GM10248 (cell line): ENCODE measurements around the gene NOTO.
A peak's percentile ranks its signal among the peaks of the same experiment; 100 is the strongest.

ENCODE experiments used
- CTCF ChIA-PET: fragments of 300-600 bp; sonication (Branson Sonifier 250); formaldehyde crosslinking; extraction: SDS; loops from one replicate; lab custom pipeline; 2021; ENCODE audit warnings: antibody characterized with exemption; lab: Yijun Ruan, JAX
- POLR2A ChIA-PET: fragments of 350-650 bp; sonication (Branson Sonifier 250); formaldehyde crosslinking; extraction: SDS; loops from one replicate; lab custom pipeline; 2020; ENCODE audit warnings: antibody characterized with exemption; lab: Yijun Ruan, JAX
- DNase-seq: peaks from one replicate; pipeline ENCODE4 v3.0.0; 2012; ENCODE audit errors: extremely low spot score
- TF ChIP-seq, protein P1 (sequence below): IDR thresholded peaks from 2 replicates; pipeline ENCODE4 v1.5.1; 2012; ENCODE audit warnings: mild to moderate bottlenecking, low read depth; ENCODE audit errors: extremely low read depth, missing control alignments, control extremely low read depth

Gene NOTO

GRCh38 chr2:73232403-73233153 is 30.2 kb downstream of the NOTO start:
- ChIA-PET CTCF (interaction anchor here (1.1 to 9.5 kb wide), 10 partner anchors 11 to 58 kb away, joined by 3 to 70 read pairs (median 6); partner anchors contain the start of gene SMYD5), POLR2A (interaction anchor here (0.5 to 3.5 kb wide), 6 partner anchors 8 to 896 kb away, joined by 3 to 18 read pairs (median 4); no protein-coding TSS in a partner anchor)
- TF ChIP-seq, protein P1, sequence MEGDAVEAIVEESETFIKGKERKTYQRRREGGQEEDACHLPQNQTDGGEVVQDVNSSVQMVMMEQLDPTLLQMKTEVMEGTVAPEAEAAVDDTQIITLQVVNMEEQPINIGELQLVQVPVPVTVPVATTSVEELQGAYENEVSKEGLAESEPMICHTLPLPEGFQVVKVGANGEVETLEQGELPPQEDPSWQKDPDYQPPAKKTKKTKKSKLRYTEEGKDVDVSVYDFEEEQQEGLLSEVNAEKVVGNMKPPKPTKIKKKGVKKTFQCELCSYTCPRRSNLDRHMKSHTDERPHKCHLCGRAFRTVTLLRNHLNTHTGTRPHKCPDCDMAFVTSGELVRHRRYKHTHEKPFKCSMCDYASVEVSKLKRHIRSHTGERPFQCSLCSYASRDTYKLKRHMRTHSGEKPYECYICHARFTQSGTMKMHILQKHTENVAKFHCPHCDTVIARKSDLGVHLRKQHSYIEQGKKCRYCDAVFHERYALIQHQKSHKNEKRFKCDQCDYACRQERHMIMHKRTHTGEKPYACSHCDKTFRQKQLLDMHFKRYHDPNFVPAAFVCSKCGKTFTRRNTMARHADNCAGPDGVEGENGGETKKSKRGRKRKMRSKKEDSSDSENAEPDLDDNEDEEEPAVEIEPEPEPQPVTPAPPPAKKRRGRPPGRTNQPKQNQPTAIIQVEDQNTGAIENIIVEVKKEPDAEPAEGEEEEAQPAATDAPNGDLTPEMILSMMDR: no peak
- no peak for DNase-seq

DNA sequence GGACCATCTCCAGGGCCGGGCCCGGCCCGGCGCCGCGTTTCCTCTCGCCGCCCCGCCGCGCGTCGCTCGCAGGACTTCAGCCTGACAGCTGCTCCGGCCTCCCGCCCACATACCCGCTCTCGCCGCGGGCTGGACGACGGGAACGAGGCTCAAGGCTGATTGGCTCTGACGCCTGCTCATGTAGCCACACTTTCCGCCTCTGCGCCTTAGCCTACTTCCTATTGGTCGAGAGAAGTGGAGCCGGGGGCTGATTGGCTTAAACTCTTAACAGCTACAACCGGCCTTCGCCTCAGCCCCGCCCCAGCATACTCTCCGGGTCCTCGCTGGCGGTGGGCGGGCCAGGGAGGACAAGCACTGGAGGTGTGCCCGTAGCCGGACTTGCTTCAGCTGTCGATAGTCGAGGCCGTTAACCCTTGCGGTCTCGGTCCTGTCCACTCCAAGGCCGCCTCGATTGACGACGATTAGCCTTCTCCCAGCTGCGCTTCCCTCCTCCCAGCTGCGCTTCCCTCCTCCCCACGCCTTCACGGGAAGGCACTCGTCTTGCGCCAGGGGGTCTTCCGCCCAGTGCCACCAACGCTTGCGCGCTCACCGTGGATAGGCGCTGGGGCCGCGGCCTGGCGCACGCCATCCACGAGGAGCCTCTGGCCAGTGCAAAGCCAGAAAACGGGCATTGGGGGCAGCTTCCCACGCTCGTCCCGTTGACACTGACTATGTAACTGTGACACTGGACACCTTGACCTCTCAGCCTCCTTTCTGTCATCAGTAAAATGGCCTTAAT is 31.0 kb downstream of the NOTO start, which contains the start of gene PRADC1:
PRADC1 (minus strand) TSS at position 86 of the 778 bp plus-strand sequence; CDS start at position 7, 79 bp downstream.
- POLR2A ChIA-PET: interaction anchor here (0.5 to 3.5 kb wide), 11 partner anchors 9 to 895 kb away, joined by 3 to 18 read pairs (median 4); partner anchors contain the start of genes ALMS1 and SFXN5
- TF ChIP-seq, protein P1: no peak
- CTCF ChIA-PET: interaction anchor here (1.1 to 9.5 kb wide), 11 partner anchors 11 to 57 kb away, joined by 3 to 70 read pairs (median 5); partner anchors contain the start of gene SMYD5
- peak; percentile 98 for DNase-seq

GRCh38 chr2:73233932-73234832 is 31.8 kb downstream of the NOTO start, which contains the start of gene CCT7:
TSS of gene CCT7 (plus strand) at chr2:73234308. CDS start at chr2:73234379, 71 bp downstream.
- ChIA-PET CTCF (interaction anchor here (1.0 to 9.5 kb wide), 8 partner anchors 10 to 57 kb away, joined by 3 to 70 read pairs (median 6); partner anchors contain the start of gene SMYD5), POLR2A (interaction anchor here (0.6 to 3.5 kb wide), 8 partner anchors 10 to 503 kb away, joined by 3 to 18 read pairs (median 4); partner anchors contain the start of genes ALMS1, SFXN5 and TPRKB)
- TF ChIP-seq, protein P1: no peak
- DNase-seq: peak; percentile 91

- CTCF ChIA-PET: interaction anchor here (0.7 to 9.5 kb wide), 7 partner anchors 9 to 55 kb away, joined by 3 to 70 read pairs (median 3); partner anchors contain the start of gene SMYD5
- POLR2A ChIA-PET: interaction anchor here (1.4 to 3.5 kb wide), 2 partner anchors 11 to 502 kb away, joined by 4 to 18 read pairs; partner anchors contain the start of gene TPRKB
- DNase-seq: no peak
- TF ChIP-seq, protein P1: no peak
Observed at GRCh38 chr2:73235315-73236028, 33.1 kb downstream of the NOTO start.

DNA sequence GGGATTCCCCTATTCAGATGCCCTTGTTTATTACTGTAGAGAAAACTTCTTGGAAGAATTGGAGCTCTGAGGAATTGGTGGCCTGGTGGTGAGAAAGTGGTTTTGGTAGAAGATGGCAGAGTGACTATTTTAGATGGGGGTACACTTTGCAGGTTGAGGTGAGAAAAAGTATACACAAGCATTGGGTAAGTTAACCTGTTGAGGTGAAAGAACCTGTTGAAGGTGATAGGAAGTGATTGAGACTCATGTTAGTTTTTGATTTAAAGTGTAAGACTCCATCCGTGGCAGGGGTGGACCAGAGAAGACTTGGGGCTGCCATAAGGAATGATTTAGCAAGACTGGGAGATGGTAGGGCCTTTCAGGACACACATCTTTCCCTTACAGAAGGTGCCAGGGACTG is 34.8 kb downstream of the NOTO start:
- TF ChIP-seq, protein P1: no peak
- no peak for DNase-seq
- CTCF ChIA-PET: interaction anchor here (0.9 to 2.4 kb wide), 5 partner anchors 8 to 60 kb away, joined by 3 to 7 read pairs (median 3); no protein-coding TSS in a partner anchor
- POLR2A ChIA-PET: no interaction called here
